Liver (tissue), 9 donors: Measurements from ENCODE around the gene N4BP3. TPM values are rescaled to one million over a fixed set of nuclear protein-coding genes. Genes with fewer than 3 reads are reported as not detected.

Source experiments
- DNase-seq: peaks from one replicate; pipeline ENCODE4 v3.0.0-alpha.2; 2017; ENCODE audit warnings: low spot score
- H3K27ac ChIP-seq, 2 donors: one replicate each; pipeline ENCODE4 v1.7.0; 2013; ENCODE audit warnings: inconsistent platforms in 2 of 2, low read length in 2 of 2, control low read depth in 1 of 2, low read depth in 1 of 2, mild to moderate bottlenecking in 1 of 2
- H3K27me3 ChIP-seq, 4 donors: one replicate each; pipeline versions ENCODE4 v1.6.1 to v1.7.0; 2013; ENCODE audit warnings: low read length in 3 of 4, inconsistent platforms in 1 of 4, mild to moderate bottlenecking in 1 of 4, moderate library complexity in 1 of 4; ENCODE audit not compliant: control insufficient read depth in 4 of 4, insufficient read depth in 4 of 4
- H3K36me3 ChIP-seq, 4 donors: one replicate each; pipeline versions ENCODE4 v1.6.1 to v1.7.0; 2013; ENCODE audit warnings: low read length in 3 of 4, mild to moderate bottlenecking in 3 of 4, low read depth in 1 of 4, moderate library complexity in 1 of 4; ENCODE audit not compliant: control insufficient read depth in 4 of 4, insufficient read depth in 3 of 4
- H3K4me1 ChIP-seq, 4 donors: one replicate each; pipeline versions ENCODE4 v1.6.1 to v1.7.0; 2013; ENCODE audit warnings: low read length in 3 of 4, mild to moderate bottlenecking in 3 of 4, moderate library complexity in 1 of 4; ENCODE audit not compliant: control insufficient read depth in 4 of 4, insufficient read depth in 4 of 4
- H3K4me3 ChIP-seq, 3 donors: one replicate each; pipeline versions ENCODE4 v1.6.1 to v1.7.0; 2013; ENCODE audit warnings: low read length in 3 of 3, control low read depth in 1 of 3, low read depth in 1 of 3, mild to moderate bottlenecking in 1 of 3
- H3K9ac ChIP-seq, 2 donors: one replicate each; pipeline ENCODE4 v1.7.0; 2013; ENCODE audit warnings: low read length in 2 of 2, mild to moderate bottlenecking in 2 of 2, moderate library complexity in 2 of 2, control low read depth in 1 of 2, low read depth in 1 of 2
- H3K9me3 ChIP-seq, 4 donors: one replicate each; pipeline versions ENCODE4 v1.6.1 to v1.7.0; 2013; ENCODE audit warnings: low read length in 3 of 4; ENCODE audit not compliant: control insufficient read depth in 4 of 4
- CTCF ChIP-seq: fragments of 150-350 bp; IDR thresholded peaks from 2 replicates; pipeline ENCODE4 v1.5.1; 2017; ENCODE audit warnings: improper control_type of control experiment, low read depth, low read length; ENCODE audit not compliant: missing input control
- EGR1 ChIP-seq, 2 donors: IDR thresholded peaks; 2 replicates each; pipeline ENCODE4 v1.6.1; 2016 to 2018; ENCODE audit warnings: antibody characterized with exemption in 2 of 2, low read depth in 2 of 2
- FOXA1 ChIP-seq: IDR thresholded peaks from 2 replicates; pipeline ENCODE4 v1.6.1; 2016; ENCODE audit warnings: antibody characterized with exemption
- FOXA2 ChIP-seq: IDR thresholded peaks from 2 replicates; pipeline ENCODE4 v1.6.1; 2016; ENCODE audit warnings: antibody characterized with exemption
- HNF4G ChIP-seq: IDR thresholded peaks from 2 replicates; pipeline ENCODE4 v1.6.1; 2016; ENCODE audit warnings: antibody characterized with exemption
- NR2F2 ChIP-seq: IDR thresholded peaks from 2 replicates; pipeline ENCODE4 v1.6.1; 2016; ENCODE audit warnings: antibody characterized with exemption
- RAD21 ChIP-seq, 2 donors: IDR thresholded peaks; 2 replicates each; pipeline ENCODE4 v1.6.1; 2016; ENCODE audit warnings: antibody characterized with exemption in 2 of 2, mild to moderate bottlenecking in 2 of 2
- RXRA ChIP-seq, 2 donors: IDR thresholded peaks; 2 replicates each; pipeline ENCODE4 v1.6.1; 2017 to 2018; ENCODE audit warnings: antibody characterized with exemption in 2 of 2, mild to moderate bottlenecking in 1 of 2
- SP1 ChIP-seq: IDR thresholded peaks from 2 replicates; pipeline ENCODE4 v1.6.1; 2018; ENCODE audit warnings: antibody characterized with exemption, mild to moderate bottlenecking
- ZBTB33 ChIP-seq: IDR thresholded peaks from 2 replicates; pipeline ENCODE4 v1.6.1; 2016; ENCODE audit warnings: antibody characterized with exemption
- WGBS: extraction: QIAGEN DNeasy Blood & Tissue Kit; methylation state at CpG from one replicate; pipeline ENCODE4 v1.1.7; 2013; 5-methylcytosine and 5-hydroxymethylcytosine counted together
- polyA plus RNA-seq, 2 donors: library from polyadenylated mRNA; stranded (reverse) in 1 of 2; unstranded in 1 of 2; fragments of 200-250 nt in 1 of 2; fragments of >200 nt in 1 of 2; fragmentation: Nextera tagmentation in 1 of 2; extraction: Ambion mirVana in 1 of 2; gene quantifications; one replicate each; pipeline versions ENCODE4 v1.2.1 to v1.2.3, GENCODE V29; 2013 to 2015
- total RNA-seq, 2 donors: library from RNA; depleted of rRNA; stranded (reverse); fragments of >200 nt; gene quantifications; one replicate each; pipeline ENCODE4 v1.2.3, GENCODE V29; 2014
- TF ChIP-seq, protein P1 (sequence below): IDR thresholded peaks from 2 replicates; pipeline ENCODE4 v1.6.1; 2016; ENCODE audit warnings: antibody characterized with exemption
- donor health status: healthy.
- donor health status: healthy.
- donor health status: healthy.
- donor health status: healthy.
- donor health status: healthy.

Gene N4BP3
- total and polyA plus RNA-seq, 4 donors, result 0.06 to 0.28 (median 0.08) TPM; not detected in 1

GRCh38 chr5:178117923-178118701 lies 4.8 kb downstream of the N4BP3 start:
- Histone ChIP-seq H3K27ac (no peak overlapping the region), H3K9me3 (no peaks in the 10 kb centered on the region), H3K4me1 (peaks cover 3 to 15% (median 9%) of the 10 kb centered on the region in 4 donors), H3K27me3 (peaks cover 0 to 10% (median under 1%) of the 10 kb centered on the region in 4 donors), H3K9ac (no peak overlapping the region), H3K4me3 (no peak overlapping the region), H3K36me3 (no peaks in the 10 kb centered on the region)
- DNase-seq, result no peak
- WGBS, result 75% methylated on average over 18 of the region's 18 CpGs
- TF ChIP-seq RAD21 (IDR thresholded peaks at IDR 0.05), result no peak
- TF ChIP-seq RXRA (IDR thresholded peaks at IDR 0.05), result no peak
- no peak for TF ChIP-seq FOXA1
- no peak for TF ChIP-seq ZBTB33
- TF ChIP-seq HNF4G, result no peak
- TF ChIP-seq NR2F2, result no peak
- TF ChIP-seq, protein P1, sequence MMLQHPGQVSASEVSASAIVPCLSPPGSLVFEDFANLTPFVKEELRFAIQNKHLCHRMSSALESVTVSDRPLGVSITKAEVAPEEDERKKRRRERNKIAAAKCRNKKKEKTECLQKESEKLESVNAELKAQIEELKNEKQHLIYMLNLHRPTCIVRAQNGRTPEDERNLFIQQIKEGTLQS, result no peak

GRCh38 chr5:178119915-178120606 lies 6.7 kb downstream of the N4BP3 start:
- H3K4me3 ChIP-seq, result no peak overlapping the region
- H3K36me3 ChIP-seq, result no peaks in the 10 kb centered on the region
- TF ChIP-seq SP1 (no peak), HNF4G (no peak), NR2F2 (no peak), EGR1 (IDR thresholded peaks at IDR 0.05; ENCODE audit: low read depth in 2 of 2) (no peak), CTCF (no peak), ZBTB33 (no peak), FOXA2 (no peak)
- H3K9me3 ChIP-seq, result no peaks in the 10 kb centered on the region
- DNase-seq, result no peak
- H3K9ac ChIP-seq, result no peak overlapping the region
- WGBS, result 87% methylated on average over 27 of the region's 27 CpGs
- H3K27me3 ChIP-seq, result peaks cover 0 to 2% (median under 1%) of the 10 kb centered on the region in 4 donors
- peaks cover 0 to 4% (median under 1%) of the 10 kb centered on the region in 4 donors for H3K4me1 ChIP-seq
- no peak overlapping the region for H3K27ac ChIP-seq
